Measurements from ENCODE around the gene MSH4.

DNA sequence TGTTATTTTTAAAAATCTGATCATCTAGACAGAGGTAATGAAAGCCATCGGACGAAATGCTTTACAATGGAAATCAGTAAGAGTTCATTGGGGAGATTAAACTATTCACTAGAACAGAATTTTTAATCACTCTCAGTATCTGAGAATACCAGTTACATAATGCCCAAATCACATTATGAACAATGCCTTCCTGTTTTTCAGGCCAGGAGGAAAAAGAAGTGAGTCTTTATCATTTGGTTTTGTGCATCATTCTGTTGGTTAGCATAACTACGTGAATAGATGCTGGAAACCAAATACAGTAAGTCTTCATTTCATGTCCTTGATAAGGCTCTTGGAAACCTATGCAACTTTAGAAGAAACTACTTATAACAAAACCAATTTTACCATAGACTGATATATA is 153.5 kb downstream of the MSH4 start:
- TF ChIP-seq, protein P1, sequence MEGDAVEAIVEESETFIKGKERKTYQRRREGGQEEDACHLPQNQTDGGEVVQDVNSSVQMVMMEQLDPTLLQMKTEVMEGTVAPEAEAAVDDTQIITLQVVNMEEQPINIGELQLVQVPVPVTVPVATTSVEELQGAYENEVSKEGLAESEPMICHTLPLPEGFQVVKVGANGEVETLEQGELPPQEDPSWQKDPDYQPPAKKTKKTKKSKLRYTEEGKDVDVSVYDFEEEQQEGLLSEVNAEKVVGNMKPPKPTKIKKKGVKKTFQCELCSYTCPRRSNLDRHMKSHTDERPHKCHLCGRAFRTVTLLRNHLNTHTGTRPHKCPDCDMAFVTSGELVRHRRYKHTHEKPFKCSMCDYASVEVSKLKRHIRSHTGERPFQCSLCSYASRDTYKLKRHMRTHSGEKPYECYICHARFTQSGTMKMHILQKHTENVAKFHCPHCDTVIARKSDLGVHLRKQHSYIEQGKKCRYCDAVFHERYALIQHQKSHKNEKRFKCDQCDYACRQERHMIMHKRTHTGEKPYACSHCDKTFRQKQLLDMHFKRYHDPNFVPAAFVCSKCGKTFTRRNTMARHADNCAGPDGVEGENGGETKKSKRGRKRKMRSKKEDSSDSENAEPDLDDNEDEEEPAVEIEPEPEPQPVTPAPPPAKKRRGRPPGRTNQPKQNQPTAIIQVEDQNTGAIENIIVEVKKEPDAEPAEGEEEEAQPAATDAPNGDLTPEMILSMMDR (IDR thresholded peaks at IDR 0.05) = no peak
- no peak for TF ChIP-seq EP300 (IDR thresholded peaks at IDR 0.05)
- TF ChIP-seq POLR2A (IDR thresholded peaks at IDR 0.05) = no peak
